Calu3 (cell line): ENCODE results near the gene PRELP. TPM values are rescaled to one million over a fixed set of nuclear protein-coding genes. Genes with fewer than 3 reads are reported as not detected.

Source experiments
- BruUV-seq: library from RNA; stranded (reverse); fragments of 400-500 nt; replicated peaks from 2 replicates; lab custom pipeline; 2021; lab: Mats Ljungman, UMichigan
- CTCF ChIA-PET: fragments of 300-600 bp; sonication (Branson Sonifier 250); formaldehyde crosslinking; loops from one replicate; lab custom pipeline; 2022; ENCODE audit warnings: antibody characterized with exemption; lab: Charles Lee
- DNase-seq: peaks from one replicate; pipeline ENCODE4 v3.0.0; 2022
- H3K27ac Mint-ChIP-seq: one replicate; pipeline ENCODE4 v1.8.0; 2022; ENCODE audit warnings: mixed read lengths; ENCODE audit not compliant: unreplicated experiment
- H3K27me3 Mint-ChIP-seq: one replicate; pipeline ENCODE4 v1.8.0; 2022; ENCODE audit warnings: mixed read lengths; ENCODE audit not compliant: unreplicated experiment
- H3K36me3 Mint-ChIP-seq: one replicate; pipeline ENCODE4 v1.8.0; 2022; ENCODE audit warnings: mild to moderate bottlenecking, moderate library complexity, mixed read lengths; ENCODE audit not compliant: insufficient read depth, unreplicated experiment
- H3K4me1 Mint-ChIP-seq: one replicate; pipeline ENCODE4 v1.8.0; 2022; ENCODE audit warnings: mild to moderate bottlenecking, low read depth, mixed read lengths; ENCODE audit not compliant: unreplicated experiment
- H3K4me3 Mint-ChIP-seq: one replicate; pipeline ENCODE4 v1.8.0; 2022; ENCODE audit warnings: mild to moderate bottlenecking, low read depth, moderate library complexity, mixed read lengths; ENCODE audit not compliant: unreplicated experiment
- H3K9me3 Mint-ChIP-seq: one replicate; pipeline ENCODE4 v1.8.0; 2022; ENCODE audit warnings: low read depth, mixed read lengths; ENCODE audit not compliant: unreplicated experiment
- CTCF ChIP-seq: fragments of 200-600 bp; IDR thresholded peaks from one replicate; pipeline ENCODE4 v1.8.0; 2022; ENCODE audit warnings: antibody characterized with exemption; ENCODE audit not compliant: unreplicated experiment
- intact Hi-C: fragments of 100-400 bp; cut with micrococcal nuclease; formaldehyde crosslinking; loops from one replicate; pipeline ENCODE4 v1.10.0; 2022; ENCODE audit not compliant: unreplicated experiment
- total RNA-seq: library from RNA; stranded (reverse); gene quantifications from 2 replicates; pipeline ENCODE4 v1.2.3, GENCODE V29; 2022

PRELP gene
- total RNA-seq, 1 experiment from 2014 or later, result not detected

- intact Hi-C loops, result no loop called here
- CTCF ChIA-PET, result interaction anchor here (0.6 kb wide), 1 partner anchor 199 kb away, joined by 3 read pairs; no protein-coding TSS in a partner anchor
- no peak for TF ChIP-seq CTCF
- H3K9me3 Mint-ChIP-seq, result no peaks in the 10 kb centered on the region
- no peaks in the 10 kb centered on the region for H3K4me1 Mint-ChIP-seq
- H3K36me3 Mint-ChIP-seq, result no peaks in the 10 kb centered on the region
- DNase-seq, result no peak
- H3K27ac Mint-ChIP-seq, result no peak overlapping the region
- BruUV-seq, result no TSS peak
- no peak overlapping the region for H3K4me3 Mint-ChIP-seq
- H3K27me3 Mint-ChIP-seq, result peaks cover 100% of the 10 kb centered on the region
Measured at GRCh38 chr1:203428981-203429599, 46.5 kb upstream of the PRELP start.

- intact Hi-C loops, result no loop called here
- CTCF ChIA-PET, result interaction anchor here (1.1 kb wide), 1 partner anchor 17 kb away, joined by 6 read pairs; no protein-coding TSS in a partner anchor
- no peak for TF ChIP-seq CTCF
- no TSS peak for BruUV-seq
- no peak overlapping the region for H3K4me3 Mint-ChIP-seq
- H3K9me3 Mint-ChIP-seq, result no peaks in the 10 kb centered on the region
- H3K27me3 Mint-ChIP-seq, result peaks cover 82% of the 10 kb centered on the region
- no peaks in the 10 kb centered on the region for H3K36me3 Mint-ChIP-seq
- H3K4me1 Mint-ChIP-seq, result no peaks in the 10 kb centered on the region
- DNase-seq, result no peak
- H3K27ac Mint-ChIP-seq, result no peak overlapping the region
Measured at GRCh38 chr1:203435615-203436014, 40.0 kb upstream of the PRELP start.

GRCh38 chr1:203437696-203438315, 37.8 kb upstream of the PRELP start:
- Mint-ChIP-seq H3K27me3 (peaks cover 82% of the 10 kb centered on the region), H3K4me1 (no peaks in the 10 kb centered on the region), H3K36me3 (no peaks in the 10 kb centered on the region), H3K27ac (no peak overlapping the region), H3K9me3 (no peaks in the 10 kb centered on the region), H3K4me3 (no peak overlapping the region)
- no peak for DNase-seq
- intact Hi-C loops, result no loop called here
- BruUV-seq, result no TSS peak
- CTCF ChIA-PET, result interaction anchor here (0.9 kb wide), 1 partner anchor 170 kb away, joined by 3 read pairs; no protein-coding TSS in a partner anchor
- no peak for TF ChIP-seq CTCF

- DNase-seq, result no peak
- no TSS peak for BruUV-seq
- intact Hi-C loops, result no loop called here
- Mint-ChIP-seq H3K4me3 (no peak overlapping the region), H3K9me3 (no peaks in the 10 kb centered on the region), H3K27ac (no peak overlapping the region), H3K4me1 (no peaks in the 10 kb centered on the region), H3K36me3 (no peaks in the 10 kb centered on the region), H3K27me3 (peaks cover 82% of the 10 kb centered on the region)
- no peak for TF ChIP-seq CTCF
- CTCF ChIA-PET, result no interaction called here
Measured at GRCh38 chr1:203439131-203439730, 36.4 kb upstream of the PRELP start.
